Measurements from ENCODE around the gene ZNHIT6.

The ZNHIT6 gene

DNA sequence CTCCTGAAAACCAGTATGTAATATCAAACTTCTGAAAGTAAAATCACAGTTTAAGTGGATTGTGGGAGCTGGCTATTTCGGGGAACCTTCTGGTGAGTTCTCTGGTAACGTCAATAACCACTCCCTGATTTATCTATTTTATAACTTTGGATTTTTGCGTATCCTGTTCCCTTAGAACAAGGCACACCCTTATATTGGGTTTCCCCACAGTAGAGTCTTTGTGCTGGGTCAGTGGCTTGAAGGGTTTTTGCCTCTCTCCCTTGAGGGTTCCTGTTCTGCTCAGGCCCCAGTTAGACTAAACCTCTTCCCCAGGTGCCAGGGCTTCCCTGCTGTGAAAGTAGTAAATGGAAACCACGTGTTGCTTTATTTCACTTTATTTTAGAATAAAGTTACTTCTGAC is 106.3 kb downstream of the ZNHIT6 start:
- no peak overlapping the region for H3K27ac Mint-ChIP-seq
- TF ChIP-seq, protein P1, sequence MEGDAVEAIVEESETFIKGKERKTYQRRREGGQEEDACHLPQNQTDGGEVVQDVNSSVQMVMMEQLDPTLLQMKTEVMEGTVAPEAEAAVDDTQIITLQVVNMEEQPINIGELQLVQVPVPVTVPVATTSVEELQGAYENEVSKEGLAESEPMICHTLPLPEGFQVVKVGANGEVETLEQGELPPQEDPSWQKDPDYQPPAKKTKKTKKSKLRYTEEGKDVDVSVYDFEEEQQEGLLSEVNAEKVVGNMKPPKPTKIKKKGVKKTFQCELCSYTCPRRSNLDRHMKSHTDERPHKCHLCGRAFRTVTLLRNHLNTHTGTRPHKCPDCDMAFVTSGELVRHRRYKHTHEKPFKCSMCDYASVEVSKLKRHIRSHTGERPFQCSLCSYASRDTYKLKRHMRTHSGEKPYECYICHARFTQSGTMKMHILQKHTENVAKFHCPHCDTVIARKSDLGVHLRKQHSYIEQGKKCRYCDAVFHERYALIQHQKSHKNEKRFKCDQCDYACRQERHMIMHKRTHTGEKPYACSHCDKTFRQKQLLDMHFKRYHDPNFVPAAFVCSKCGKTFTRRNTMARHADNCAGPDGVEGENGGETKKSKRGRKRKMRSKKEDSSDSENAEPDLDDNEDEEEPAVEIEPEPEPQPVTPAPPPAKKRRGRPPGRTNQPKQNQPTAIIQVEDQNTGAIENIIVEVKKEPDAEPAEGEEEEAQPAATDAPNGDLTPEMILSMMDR (IDR thresholded peaks at IDR 0.05; ENCODE audit: unreplicated experiment in 3 of 3): no peak
- no peaks in the 10 kb centered on the region for H3K27me3 Mint-ChIP-seq (ENCODE audit: low read depth)
- H3K4me1 Mint-ChIP-seq: no peaks in the 10 kb centered on the region
- no peaks in the 10 kb centered on the region for H3K36me3 Mint-ChIP-seq (ENCODE audit: low read depth)
- no peak overlapping the region for H3K4me3 Mint-ChIP-seq
- no peaks in the 10 kb centered on the region for H3K9me3 Mint-ChIP-seq

DNA sequence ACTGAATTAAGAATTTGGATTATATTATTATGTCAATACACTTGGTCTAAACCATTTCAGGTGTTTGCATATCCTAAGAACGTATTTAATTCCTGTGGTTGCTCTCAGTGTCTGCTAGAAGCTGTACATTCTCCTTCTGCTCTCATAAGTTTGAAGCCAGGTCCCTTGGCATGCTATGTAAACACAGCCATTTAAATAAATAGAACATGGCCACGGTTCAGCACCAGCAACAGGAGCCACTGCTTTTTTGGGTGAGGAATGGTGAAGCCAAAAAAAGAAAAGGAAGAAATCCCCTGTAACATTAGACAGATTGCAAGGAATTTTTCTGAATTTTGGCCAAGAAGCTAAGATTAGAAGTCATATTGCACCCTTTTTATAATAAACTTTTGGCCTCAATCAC is 108.6 kb downstream of the ZNHIT6 start:
- H3K27ac Mint-ChIP-seq: no peak overlapping the region
- TF ChIP-seq, protein P1 (IDR thresholded peaks at IDR 0.05; ENCODE audit: unreplicated experiment in 3 of 3): no peak
- no peak overlapping the region for H3K4me3 Mint-ChIP-seq
- H3K36me3 Mint-ChIP-seq (ENCODE audit: low read depth): no peaks in the 10 kb centered on the region
- H3K27me3 Mint-ChIP-seq (ENCODE audit: low read depth): no peaks in the 10 kb centered on the region
- H3K4me1 Mint-ChIP-seq: no peaks in the 10 kb centered on the region
- H3K9me3 Mint-ChIP-seq: no peaks in the 10 kb centered on the region

Measured in nephron (organoid).